Measurements from ENCODE around the gene EP400.

EP400 gene

GRCh38 chr12:132004946-132005345 lies 55.2 kb downstream of the EP400 start:
- DNase-seq (ENCODE audit: low read depth) = no peak
- no peak overlapping the region for H3K4me3 ChIP-seq (ENCODE audit: low read length)
- TF ChIP-seq CTCF (IDR thresholded peaks at IDR 0.05; ENCODE audit: insufficient read depth, low read depth, low read length, missing control alignments) = no peak

GRCh38 chr12:132006056-132006680 lies 56.4 kb downstream of the EP400 start:
- no peak overlapping the region for H3K4me3 ChIP-seq (ENCODE audit: low read length)

GRCh38 chr12:132007041-132007440 lies 57.3 kb downstream of the EP400 start:
- DNase-seq (ENCODE audit: low read depth) = no peak
- no peak for TF ChIP-seq CTCF (IDR thresholded peaks at IDR 0.05; ENCODE audit: insufficient read depth, low read depth, low read length, missing control alignments)
- H3K4me3 ChIP-seq (ENCODE audit: low read length) = no peak overlapping the region

More at GRCh38 chr12:132006056-132006680, 56.4 kb downstream of the EP400 start:
- DNase-seq (ENCODE audit: low read depth) = no peak
- TF ChIP-seq CTCF (IDR thresholded peaks at IDR 0.05; ENCODE audit: insufficient read depth, low read depth, low read length, missing control alignments) = no peak

- DNase-seq (ENCODE audit: low read depth) = no peak
- no peak for TF ChIP-seq CTCF (IDR thresholded peaks at IDR 0.05; ENCODE audit: insufficient read depth, low read depth, low read length, missing control alignments)
Measured at GRCh38 chr12:132009336-132009859, 59.7 kb downstream of the EP400 start.

GRCh38 chr12:132012919-132013568 lies 63.3 kb downstream of the EP400 start:
- TF ChIP-seq CTCF (IDR thresholded peaks at IDR 0.05; ENCODE audit: insufficient read depth, low read depth, low read length, missing control alignments) = no peak
- H3K4me3 ChIP-seq (ENCODE audit: low read length) = no peak overlapping the region
- no peak for DNase-seq (ENCODE audit: low read depth)

More at GRCh38 chr12:132009336-132009859, 59.7 kb downstream of the EP400 start:
- no peak overlapping the region for H3K4me3 ChIP-seq (ENCODE audit: low read length)

GRCh38 chr12:132014092-132014914 lies 64.6 kb downstream of the EP400 start:
- DNase-seq (ENCODE audit: low read depth) = no peak
- no peak overlapping the region for H3K4me3 ChIP-seq (ENCODE audit: low read length)
- no peak for TF ChIP-seq CTCF (IDR thresholded peaks at IDR 0.05; ENCODE audit: insufficient read depth, low read depth, low read length, missing control alignments)

Measured in epithelial cell of esophagus (primary cell).